Activated B cell treated with CpG ODN at 0.5 μM for 24 hours (primary cell): ENCODE measurements around the gene PRSS23. TPM values are rescaled to one million over a fixed set of nuclear protein-coding genes. Genes with fewer than 3 reads are reported as not detected.

Experiments used
- ATAC-seq: fragments of 200-7000 bp; cut with Tn5 transposase; one replicate; pipeline ENCODE4 v1.10.0; 2021; ENCODE audit warnings: low read depth, mild to moderate bottlenecking, moderate library complexity
- CTCF ChIA-PET: fragments of 350-600 bp; sonication (Branson Sonifier 250); formaldehyde crosslinking; loops from one replicate; lab custom pipeline; 2021; ENCODE audit warnings: antibody characterized with exemption; lab: Charles Lee
- POLR2A ChIA-PET: fragments of 350-600 bp; sonication (Branson Sonifier 250); formaldehyde crosslinking; loops from one replicate; lab custom pipeline; 2021; ENCODE audit warnings: antibody characterized with exemption; lab: Charles Lee
- DNase-seq: peaks from one replicate; pipeline ENCODE4 v3.0.0; 2022
- H3K27ac Mint-ChIP-seq: one replicate; pipeline ENCODE4 v1.8.0; 2020; ENCODE audit warnings: mixed read lengths
- H3K27me3 Mint-ChIP-seq: one replicate; pipeline ENCODE4 v1.8.0; 2021; ENCODE audit warnings: mixed read lengths
- H3K36me3 Mint-ChIP-seq: one replicate; pipeline ENCODE4 v1.8.0; 2021; ENCODE audit warnings: low read depth, mixed read lengths
- H3K4me1 Mint-ChIP-seq: one replicate; pipeline ENCODE4 v1.8.0; 2021; ENCODE audit warnings: mixed read lengths
- H3K4me3 Mint-ChIP-seq: one replicate; pipeline ENCODE4 v1.8.0; 2020; ENCODE audit warnings: mild to moderate bottlenecking, mixed read lengths
- H3K9me3 Mint-ChIP-seq: one replicate; pipeline ENCODE4 v1.8.0; 2020; ENCODE audit warnings: mixed read lengths
- CTCF ChIP-seq: fragments of 200-600 bp; IDR thresholded peaks from one replicate; pipeline ENCODE4 v1.8.0; 2022; ENCODE audit warnings: antibody characterized with exemption, mild to moderate bottlenecking
- intact Hi-C: fragments of 100-400 bp; cut with micrococcal nuclease; formaldehyde crosslinking; loops from one replicate; pipeline ENCODE4 v1.15.1; 2024
- total RNA-seq: library from RNA; stranded (reverse); gene quantifications from 2 replicates; pipeline ENCODE4 v1.2.3, GENCODE V29; 2022

PRSS23 gene
- total RNA-seq, 1 donor from 2014 or later = not detected

- no peak overlapping the region for H3K4me3 Mint-ChIP-seq
- H3K27ac Mint-ChIP-seq = no peak overlapping the region
- TF ChIP-seq CTCF = no peak
- ChIA-PET POLR2A (no interaction called here), CTCF (no interaction called here)
- peaks cover 8% of the 10 kb centered on the region for H3K4me1 Mint-ChIP-seq
- no peak for DNase-seq
- ATAC-seq = no peak
- H3K9me3 Mint-ChIP-seq = no peaks in the 10 kb centered on the region
- H3K36me3 Mint-ChIP-seq = no peaks in the 10 kb centered on the region
- intact Hi-C loops = no loop called here
- H3K27me3 Mint-ChIP-seq = peaks cover 16% of the 10 kb centered on the region
These were observed 4.4 kb upstream of the PRSS23 start for GRCh38 chr11:86795949-86796348.

- ATAC-seq = no peak
- no peak for DNase-seq
- Mint-ChIP-seq H3K4me3 (no peak overlapping the region), H3K27me3 (peaks cover 24% of the 10 kb centered on the region), H3K9me3 (no peaks in the 10 kb centered on the region), H3K36me3 (no peaks in the 10 kb centered on the region), H3K27ac (no peak overlapping the region), H3K4me1 (peaks cover 9% of the 10 kb centered on the region)
- ChIA-PET CTCF (no interaction called here), POLR2A (no interaction called here)
- intact Hi-C loops = no loop called here
- TF ChIP-seq CTCF = no peak
These were observed 3.2 kb upstream of the PRSS23 start for GRCh38 chr11:86797133-86797532.

GRCh38 chr11:86798988-86799387 is 1.4 kb upstream of the PRSS23 start:
- ATAC-seq = no peak
- no peak overlapping the region for H3K27ac Mint-ChIP-seq
- peaks cover 27% of the 10 kb centered on the region for H3K27me3 Mint-ChIP-seq
- intact Hi-C loops = no loop called here
- POLR2A ChIA-PET = interaction anchor here (0.6 kb wide), 1 partner anchor 505 kb away, joined by 3 read pairs; no protein-coding TSS in a partner anchor
- peaks cover 9% of the 10 kb centered on the region for H3K4me1 Mint-ChIP-seq
- TF ChIP-seq CTCF = no peak
- H3K36me3 Mint-ChIP-seq = no peaks in the 10 kb centered on the region
- no peak for DNase-seq
- CTCF ChIA-PET = no interaction called here
- H3K9me3 Mint-ChIP-seq = no peaks in the 10 kb centered on the region
- H3K4me3 Mint-ChIP-seq = no peak overlapping the region

- CTCF ChIA-PET = no interaction called here
- H3K27ac Mint-ChIP-seq = no peak overlapping the region
These were observed 664 bp upstream of the PRSS23 start for GRCh38 chr11:86799680-86800075.

GRCh38 chr11:86800960-86801272 is 574 bp downstream of the PRSS23 start:
- no peak for TF ChIP-seq CTCF
- DNase-seq (no peak), ATAC-seq (no peak)
- Mint-ChIP-seq H3K27me3 (peaks cover 32% of the 10 kb centered on the region), H3K9me3 (no peaks in the 10 kb centered on the region), H3K4me1 (peaks cover 9% of the 10 kb centered on the region), H3K4me3 (peak overlapping the region; percentile 17), H3K27ac (no peak overlapping the region), H3K36me3 (no peaks in the 10 kb centered on the region)
- ChIA-PET POLR2A (no interaction called here), CTCF (no interaction called here)
- intact Hi-C loops = loop anchor here (5.0 kb wide), 1 partner anchor 344 kb away; no protein-coding TSS in a partner anchor

More at GRCh38 chr11:86799680-86800075, 664 bp upstream of the PRSS23 start:
- no peaks in the 10 kb centered on the region for H3K9me3 Mint-ChIP-seq
- no peak for ATAC-seq
- H3K27me3 Mint-ChIP-seq = peaks cover 30% of the 10 kb centered on the region
- intact Hi-C loops = loop anchor here (5.0 kb wide), 1 partner anchor 342 kb away; no protein-coding TSS in a partner anchor
- POLR2A ChIA-PET = interaction anchor here (0.6 kb wide), 1 partner anchor 505 kb away, joined by 3 read pairs; no protein-coding TSS in a partner anchor
- H3K36me3 Mint-ChIP-seq = no peaks in the 10 kb centered on the region
- peaks cover 9% of the 10 kb centered on the region for H3K4me1 Mint-ChIP-seq
- TF ChIP-seq CTCF = no peak
- DNase-seq = no peak
- H3K4me3 Mint-ChIP-seq = peak overlapping the region; percentile 48
